HT1080 (cell line): ENCODE results near the gene CYP1A2. TPM values are rescaled to one million over a fixed set of nuclear protein-coding genes. Genes with fewer than 3 reads are reported as not detected.
"Not testable (repeated sequence)": the region's sequence is repeated elsewhere in the genome, so short reads cannot be mapped to it uniquely, and the experiment has no call there.

ENCODE experiments used
- DNase-seq: peaks from one replicate; pipeline ENCODE4 v3.0.0-alpha.2; 2015; ENCODE audit warnings: low read depth
- total RNA-seq: library from RNA; depleted of rRNA; stranded (reverse); fragments of >200 nt; shearing (Covaris generic); gene quantifications from 2 replicates; pipeline ENCODE4 v1.2.3, GENCODE V29; 2014

Gene CYP1A2
- total RNA-seq, 1 experiment from 2014 or later, result not detected

DNA sequence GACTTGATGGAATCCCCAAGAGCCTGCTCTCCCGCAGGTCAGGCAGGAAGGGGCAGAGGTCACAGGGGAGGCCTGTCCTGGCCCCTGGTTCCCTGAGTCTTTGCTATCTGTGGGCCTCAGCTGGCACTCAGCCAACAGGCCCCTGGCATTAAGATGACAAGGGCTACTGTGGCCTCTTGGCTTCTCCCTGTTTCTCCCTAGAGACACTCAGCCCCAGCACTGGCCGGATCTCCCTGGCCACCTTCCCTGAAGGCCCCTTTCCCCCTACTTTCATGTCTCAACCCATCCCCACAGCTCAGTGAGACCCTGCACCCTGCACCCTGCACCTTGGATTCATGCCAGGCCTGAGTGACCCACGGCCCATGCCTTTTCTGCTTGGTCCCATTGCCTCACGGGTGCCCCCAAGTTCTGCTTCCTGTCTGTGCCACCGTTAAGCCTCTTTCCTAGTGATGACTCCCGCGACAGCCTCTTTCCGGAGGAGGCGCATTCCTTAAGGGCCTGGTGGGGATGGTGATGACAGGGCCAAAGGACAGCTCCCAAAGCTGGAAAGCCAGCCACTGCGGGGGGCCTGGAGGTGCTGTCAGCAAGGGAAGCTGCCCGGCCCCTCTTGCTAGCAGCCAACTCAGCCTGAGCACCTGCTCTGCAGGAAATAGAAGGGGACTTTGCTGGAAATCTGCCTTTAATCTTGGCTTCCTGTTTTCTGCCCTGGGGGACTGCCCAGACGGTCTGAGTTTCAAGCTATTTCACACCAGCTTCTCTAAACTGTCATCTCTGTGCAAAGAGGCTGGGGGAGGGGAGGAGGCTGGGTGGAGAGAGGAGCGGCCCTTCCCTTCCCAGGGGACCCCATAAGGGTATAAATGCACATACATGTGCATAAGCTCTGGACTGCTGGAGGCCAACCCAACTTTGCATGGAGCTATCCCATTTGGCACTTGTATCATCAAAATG, 28.4 kb downstream of the CYP1A2 start:
- no peak for DNase-seq

DNA sequence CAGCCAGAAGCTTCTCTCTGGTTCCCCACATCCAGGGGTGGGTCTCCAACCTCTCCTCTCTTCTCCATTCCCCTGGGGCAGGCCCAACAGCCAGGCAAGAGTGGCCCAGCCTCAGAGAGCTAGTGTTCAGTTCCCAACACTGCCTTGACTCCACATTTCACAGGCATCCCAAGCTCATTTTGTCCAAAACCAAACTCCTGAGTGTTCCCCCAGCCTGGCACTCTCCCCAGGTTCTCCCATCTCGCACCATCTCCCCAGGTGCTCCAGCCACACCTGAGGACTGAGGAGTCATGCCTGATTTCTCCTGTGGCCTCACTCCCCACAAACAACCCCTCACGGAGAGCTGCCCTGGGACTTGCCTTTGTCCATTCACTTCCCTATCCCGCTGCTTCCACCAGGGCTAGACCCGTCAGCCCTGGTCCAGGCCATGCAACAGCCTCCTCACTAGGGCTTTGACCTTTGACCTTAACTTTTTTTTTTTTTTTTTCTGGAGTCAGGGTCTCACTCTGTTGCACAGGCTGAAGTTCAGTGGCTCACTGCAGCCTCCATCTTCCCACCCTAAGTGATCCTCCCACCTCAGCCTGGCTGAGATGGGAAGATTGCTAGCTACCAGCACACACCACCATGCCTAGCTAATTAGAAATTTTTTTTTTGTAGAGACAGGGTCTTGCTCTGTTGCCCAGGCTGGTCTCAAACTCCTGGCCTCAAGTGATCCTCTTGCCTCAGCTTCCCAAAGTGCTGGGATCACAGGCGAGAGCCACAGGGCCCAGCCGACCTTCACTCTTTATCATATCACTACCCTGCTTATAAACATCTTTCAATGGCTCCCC, 29.3 kb downstream of the CYP1A2 start:
- no peak for DNase-seq

DNA sequence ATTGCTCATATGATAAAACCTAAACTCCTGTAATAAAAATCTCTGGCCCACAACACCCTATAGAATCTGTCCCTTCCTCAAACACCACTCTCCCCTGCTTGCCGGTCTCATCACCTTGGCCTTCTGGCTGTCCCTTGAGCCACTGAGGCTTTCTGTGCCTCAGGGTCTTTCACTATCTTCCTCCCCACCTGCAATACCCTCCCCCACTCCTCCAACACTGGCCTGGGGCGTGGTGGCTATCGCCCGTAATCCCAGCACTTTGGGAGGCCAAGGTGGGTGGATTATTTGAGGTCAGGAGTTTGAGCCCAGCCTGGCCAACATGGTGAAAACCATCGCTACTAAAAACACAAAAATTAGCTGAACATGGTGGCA, 29.9 kb downstream of the CYP1A2 start:
- DNase-seq, result no peak

DNA sequence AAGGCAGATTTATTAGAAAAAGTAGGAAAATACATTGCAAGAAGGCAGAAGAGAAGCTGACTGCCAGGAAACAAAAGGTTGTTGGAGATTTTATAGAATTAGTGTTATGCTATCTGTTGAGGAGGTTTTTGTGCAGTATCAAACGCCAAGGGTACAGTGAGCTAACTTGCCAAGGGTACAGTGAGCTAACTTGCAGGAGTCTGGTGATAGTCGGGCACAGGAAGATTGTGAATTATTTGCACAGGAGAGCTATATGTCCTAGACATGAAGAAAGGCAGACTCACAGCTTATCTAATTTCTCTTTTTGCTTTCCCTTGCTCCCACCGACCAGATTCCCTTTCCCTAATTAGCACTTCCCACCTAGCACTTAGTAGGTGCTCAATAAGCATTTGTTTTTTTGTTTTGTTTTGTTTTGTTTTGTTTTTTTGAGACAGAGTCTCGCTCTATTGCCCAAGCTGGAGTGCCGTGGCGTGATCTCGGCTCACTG, 30.6 kb downstream of the CYP1A2 start:
- DNase-seq, result no peak

DNA sequence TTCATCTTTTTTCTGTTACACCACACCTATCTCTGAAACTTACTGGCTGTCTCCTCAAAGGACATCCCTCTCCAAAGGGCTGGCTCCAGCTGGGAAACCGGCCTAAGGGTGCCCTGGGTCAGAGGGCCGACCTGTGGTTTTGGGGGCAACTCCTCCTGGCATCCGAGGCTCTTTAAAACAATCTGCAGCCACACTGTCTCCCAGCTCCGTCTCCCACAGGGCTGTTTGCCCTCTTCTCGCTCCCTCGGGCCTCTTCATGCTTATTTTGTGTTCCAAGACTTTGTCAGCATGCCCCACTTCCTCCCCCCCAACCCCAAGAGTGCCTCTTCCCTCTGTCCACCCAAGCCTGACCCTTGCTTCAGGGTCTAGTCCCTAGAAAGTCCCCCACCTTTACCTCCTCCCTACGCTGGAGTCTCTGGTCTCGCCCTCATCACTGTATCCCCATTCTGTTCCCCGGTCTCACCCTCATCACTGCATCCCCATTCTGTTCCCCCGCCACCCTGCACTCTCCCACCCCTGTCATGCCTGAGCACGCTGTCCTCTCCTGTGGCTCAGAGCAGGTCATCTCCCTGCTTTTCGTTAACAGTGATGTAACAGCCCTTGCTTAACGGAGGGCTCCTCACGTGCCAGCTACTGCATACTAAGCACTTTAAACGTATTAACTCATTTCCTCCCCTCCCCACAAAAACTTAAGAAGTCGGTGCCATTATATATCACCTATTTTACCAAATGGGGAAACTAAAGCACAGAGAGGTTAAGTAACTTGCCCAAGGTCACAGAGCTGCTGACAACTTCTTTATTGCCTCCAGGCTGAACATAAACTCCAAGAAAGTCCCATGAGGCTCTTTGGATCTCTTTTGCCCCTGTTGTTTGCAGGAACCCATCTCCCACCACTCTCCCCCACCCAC, 32.1 kb downstream of the CYP1A2 start:
- DNase-seq, result no peak

GRCh38 chr15:74781431-74782258, 33.0 kb downstream of the CYP1A2 start, which contains the start of gene CSK:
Gene CSK, plus strand, starts transcription at chr15:74782080. Its CDS starts 16,218 bp downstream, at chr15:74798298.
- DNase-seq, result no peak

DNA sequence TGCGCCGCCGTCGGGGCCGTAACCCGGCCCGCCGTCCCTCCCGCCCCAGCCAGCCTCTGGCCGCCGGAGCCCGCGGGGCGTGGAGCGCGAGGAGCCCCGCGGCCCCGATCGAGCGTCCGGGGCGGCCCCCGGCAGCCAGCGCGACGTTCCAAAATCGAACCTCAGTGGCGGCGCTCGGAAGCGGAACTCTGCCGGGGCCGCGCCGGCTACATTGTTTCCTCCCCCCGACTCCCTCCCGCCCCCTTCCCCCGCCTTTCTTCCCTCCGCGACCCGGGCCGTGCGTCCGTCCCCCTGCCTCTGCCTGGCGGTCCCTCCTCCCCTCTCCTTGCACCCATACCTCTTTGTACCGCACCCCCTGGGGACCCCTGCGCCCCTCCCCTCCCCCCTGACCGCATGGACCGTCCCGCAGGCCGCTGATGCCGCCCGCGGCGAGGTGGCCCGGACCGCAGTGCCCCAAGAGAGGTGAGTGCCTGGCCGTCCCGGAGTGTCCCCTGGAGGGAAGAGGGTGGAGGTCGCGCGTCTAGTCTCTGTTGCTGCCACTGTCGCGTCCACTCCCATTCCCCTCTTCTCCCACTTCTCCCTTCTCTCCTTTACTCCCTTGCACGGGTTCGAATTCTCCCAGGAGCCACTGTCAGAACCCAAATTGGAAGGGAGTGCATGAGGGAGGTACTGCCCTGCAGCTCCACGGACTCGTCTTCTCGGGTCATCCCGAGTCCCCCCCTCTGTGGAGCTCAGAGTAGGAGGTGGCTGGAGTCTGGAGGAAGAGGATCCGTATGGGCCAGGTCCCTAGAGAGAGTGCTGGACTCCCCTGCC, 33.8 kb downstream of the CYP1A2 start:
- DNase-seq, result no peak

- DNase-seq, result peak; percentile 46
Measured at GRCh38 chr15:74783072-74783807, 34.6 kb downstream of the CYP1A2 start.

DNA sequence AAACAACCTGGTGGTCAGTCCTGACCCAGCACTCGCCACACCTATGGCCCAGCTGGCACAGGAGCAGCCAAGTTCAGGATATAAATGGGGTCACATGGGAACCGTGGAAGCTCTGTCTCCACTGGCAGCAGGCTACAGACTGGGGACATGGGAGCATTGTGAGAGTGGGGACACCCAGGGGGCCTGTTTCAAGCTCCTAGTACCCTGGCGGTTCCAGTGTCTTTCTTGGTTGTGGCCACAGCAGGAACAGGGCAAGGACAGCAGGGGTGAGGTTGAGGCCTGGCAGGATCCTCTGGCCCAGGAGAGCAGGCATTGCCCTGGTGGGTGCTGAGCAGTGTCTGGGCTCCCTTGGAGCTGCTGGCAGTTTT, 35.1 kb downstream of the CYP1A2 start:
- no peak for DNase-seq

DNA sequence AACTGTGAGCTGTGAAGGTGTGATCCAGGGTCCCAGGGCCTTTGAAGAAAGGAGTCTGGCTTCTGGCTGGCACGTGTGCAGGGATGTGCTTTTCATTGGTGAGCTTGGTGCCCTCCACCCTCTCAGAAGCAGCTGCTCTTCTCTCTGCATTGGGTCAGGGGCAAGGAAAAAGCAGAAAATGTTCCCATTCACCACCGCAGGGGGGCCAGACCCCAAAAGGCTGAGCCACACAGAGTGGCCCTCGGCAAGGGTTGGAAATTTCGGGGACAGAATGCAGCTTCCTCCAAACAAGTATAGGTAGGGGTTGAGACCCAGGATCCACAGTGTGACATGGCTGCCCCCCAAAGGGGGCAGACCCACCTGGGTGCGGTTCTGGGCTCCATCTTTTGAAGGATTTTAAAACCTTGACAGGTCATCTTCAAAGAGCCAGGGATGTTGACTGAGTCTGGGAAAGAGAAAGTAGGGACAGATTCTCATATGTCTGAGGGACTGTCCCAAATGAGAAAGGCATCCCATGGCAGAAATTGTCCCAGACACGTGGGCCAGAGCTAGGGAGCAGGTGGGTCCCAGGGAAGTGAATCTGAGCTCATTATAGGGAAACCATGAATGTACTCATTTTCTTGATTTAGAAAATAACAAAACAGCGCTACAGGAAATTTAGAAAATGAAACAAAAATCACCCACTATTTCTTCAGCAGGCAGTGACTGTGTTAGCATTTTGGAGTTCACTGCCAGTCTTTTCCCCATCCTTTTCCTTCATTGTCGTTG, 36.0 kb downstream of the CYP1A2 start:
- no peak for DNase-seq

DNA sequence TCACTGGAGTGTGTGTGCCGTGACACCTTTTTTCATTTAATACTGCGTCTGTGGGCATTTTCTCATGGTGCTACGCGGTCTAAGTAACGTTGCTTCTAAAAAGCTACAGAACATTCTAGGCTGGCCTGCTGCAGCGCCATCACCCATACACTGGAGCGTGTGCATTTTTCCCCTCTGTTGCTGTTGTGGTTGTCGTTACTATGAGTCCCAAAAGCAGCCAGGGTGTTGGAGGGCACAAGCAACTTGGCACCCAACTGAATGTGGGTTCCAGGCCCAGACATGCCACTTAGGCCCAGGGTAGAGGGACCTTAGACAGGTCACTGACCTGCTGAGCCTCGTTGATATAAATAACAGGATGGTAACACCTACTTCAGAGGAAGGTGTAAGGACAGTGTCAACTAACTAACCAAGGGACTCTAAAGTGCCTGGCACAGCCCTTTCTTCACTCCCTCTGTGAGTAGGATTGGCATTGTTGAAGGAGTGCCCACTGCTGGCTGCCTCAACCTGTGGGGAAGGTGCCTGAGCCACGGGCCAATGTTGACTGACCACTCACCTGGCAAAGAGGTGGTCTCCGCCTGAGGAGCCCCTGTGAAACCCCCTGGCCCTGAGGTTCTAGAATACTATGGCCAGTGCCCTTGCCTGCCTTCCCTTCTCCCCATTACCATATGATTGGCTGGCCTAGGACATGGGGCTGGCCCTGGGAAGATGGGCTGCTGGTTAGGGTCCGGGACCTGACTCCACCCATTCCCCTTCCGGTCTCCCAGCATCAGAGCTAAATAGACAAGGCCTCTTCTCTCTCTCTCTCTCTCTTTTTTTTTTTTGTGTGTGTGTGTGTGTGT, 36.8 kb downstream of the CYP1A2 start:
- DNase-seq, result no peak

- not testable (repeated sequence) for DNase-seq
Measured at GRCh38 chr15:74786081-74786480, 37.4 kb downstream of the CYP1A2 start.

GRCh38 chr15:74786551-74787165, 38.0 kb downstream of the CYP1A2 start:
- DNase-seq, result no peak

- DNase-seq, result peak; percentile 92
Measured at GRCh38 chr15:74787251-74788041, 38.8 kb downstream of the CYP1A2 start.

GRCh38 chr15:74788042-74788682, 39.5 kb downstream of the CYP1A2 start:
- no peak for DNase-seq
